Caco-2 (cell line): Measurements from ENCODE around the gene SEZ6L. TPM values are rescaled to one million over a fixed set of nuclear protein-coding genes. Genes with fewer than 3 reads are reported as not detected.

Experiments
- BruUV-seq: library from RNA; stranded (reverse); fragments of 400-500 nt; replicated peaks from 2 replicates; lab custom pipeline; 2021; lab: Mats Ljungman, UMichigan
- CTCF ChIA-PET: fragments of 300-600 bp; sonication (Branson Sonifier 250); formaldehyde crosslinking; loops from one replicate; lab custom pipeline; 2022; ENCODE audit warnings: antibody characterized with exemption; lab: Charles Lee
- POLR2A ChIA-PET: fragments of 300-600 bp; sonication (Branson Sonifier 250); formaldehyde crosslinking; loops from one replicate; lab custom pipeline; 2022; ENCODE audit warnings: antibody characterized with exemption; lab: Charles Lee
- DNase-seq, 2 experiments: peaks; one replicate each; pipeline versions ENCODE4 v3.0.0 to v3.0.0-alpha.2; 2020 to 2022
- H3K27me3 ChIP-seq: replicated peaks from 2 replicates; pipeline ENCODE4 v1.6.0; 2011; ENCODE audit warnings: low read length; ENCODE audit not compliant: control insufficient read depth, insufficient read depth
- H3K36me3 ChIP-seq: 2 replicates; pipeline ENCODE4 v1.5.1; 2011; ENCODE audit warnings: low read length; ENCODE audit not compliant: control insufficient read depth, insufficient read depth
- H3K4me1 ChIP-seq: fragments of 250-450 bp; sonication (Bioruptor Pico); 2 replicates; pipeline ENCODE4 v1.5.1; 2020; ENCODE audit warnings: mild to moderate bottlenecking
- H3K4me3 ChIP-seq: 2 replicates; pipeline ENCODE4 v1.5.1; 2011; ENCODE audit warnings: low read depth, mild to moderate bottlenecking, control low read depth, low read length
- H3K9me3 ChIP-seq: fragments of 250-450 bp; sonication (Bioruptor Pico); 2 replicates; pipeline ENCODE4 v1.5.1; 2020; ENCODE audit warnings: mild to moderate bottlenecking, moderate library complexity
- H3K27ac Mint-ChIP-seq: one replicate; pipeline ENCODE4 v1.8.0; 2022; ENCODE audit warnings: mixed read lengths; ENCODE audit not compliant: unreplicated experiment
- H3K27me3 Mint-ChIP-seq: one replicate; pipeline ENCODE4 v1.8.0; 2022; ENCODE audit warnings: mixed read lengths; ENCODE audit not compliant: insufficient read depth, unreplicated experiment
- H3K36me3 Mint-ChIP-seq: one replicate; pipeline ENCODE4 v1.8.0; 2022; ENCODE audit warnings: mild to moderate bottlenecking, mixed read lengths; ENCODE audit not compliant: insufficient read depth, unreplicated experiment
- H3K4me1 Mint-ChIP-seq: one replicate; pipeline ENCODE4 v1.8.0; 2022; ENCODE audit warnings: low read depth, mixed read lengths; ENCODE audit not compliant: unreplicated experiment
- H3K4me3 Mint-ChIP-seq: one replicate; pipeline ENCODE4 v1.8.0; 2022; ENCODE audit warnings: mild to moderate bottlenecking, moderate library complexity, mixed read lengths; ENCODE audit not compliant: unreplicated experiment
- H3K9me3 Mint-ChIP-seq: one replicate; pipeline ENCODE4 v1.8.0; 2022; ENCODE audit warnings: mixed read lengths; ENCODE audit not compliant: unreplicated experiment
- intact Hi-C: fragments of 100-400 bp; cut with micrococcal nuclease; formaldehyde crosslinking; loops from one replicate; pipeline ENCODE4 v1.10.0; 2022; ENCODE audit not compliant: unreplicated experiment
- total RNA-seq: library from RNA; stranded (reverse); gene quantifications from 2 replicates; pipeline ENCODE4 v1.2.3, GENCODE V29; 2022
- TF ChIP-seq, protein P1 (sequence below), 2 experiments: fragments of 200-600 bp in 1 of 2; IDR thresholded peaks; 1 replicate in 1 of 2; 2 replicates in 1 of 2; pipeline versions ENCODE4 v1.5.1 to v1.8.0; 2011 to 2022; ENCODE audit warnings: antibody characterized with exemption in 1 of 2, control low read depth in 1 of 2, inconsistent platforms in 1 of 2, low read depth in 1 of 2, low read length in 1 of 2, mild to moderate bottlenecking in 1 of 2, moderate library complexity in 1 of 2; ENCODE audit not compliant: insufficient read depth in 1 of 2, severe bottlenecking in 1 of 2, unreplicated experiment in 1 of 2

SEZ6L gene
- total RNA-seq, 1 experiment from 2014 or later, result not detected

DNA sequence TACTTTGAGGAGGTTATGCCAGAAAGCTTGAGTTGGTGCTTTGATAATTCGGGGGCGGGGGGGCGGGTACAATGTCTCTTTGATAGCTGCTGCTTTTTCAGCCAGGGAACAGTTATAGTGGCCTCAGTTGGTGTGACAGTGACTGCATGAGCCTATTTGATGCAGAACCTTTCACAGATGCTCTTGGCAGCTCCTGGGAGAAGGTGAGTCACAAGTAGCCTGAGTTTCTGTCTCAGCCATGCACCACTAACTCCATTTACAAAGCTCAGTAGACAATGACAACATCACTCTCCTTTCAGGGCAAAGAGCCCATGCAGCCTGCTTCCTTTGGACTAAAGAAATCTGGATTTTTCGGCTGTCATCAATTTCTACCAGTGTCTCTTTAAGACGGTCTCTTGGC, 42.1 kb upstream of the SEZ6L start:
- Histone ChIP-seq H3K4me3 (no peak overlapping the region), H3K4me1 (no peaks in the 10 kb centered on the region), H3K36me3 (no peaks in the 10 kb centered on the region), H3K27me3 (no peaks in the 10 kb centered on the region), H3K9me3 (no peaks in the 10 kb centered on the region)
- Mint-ChIP-seq H3K4me3 (no peak overlapping the region), H3K9me3 (no peaks in the 10 kb centered on the region), H3K27me3 (peaks cover 6% of the 10 kb centered on the region), H3K4me1 (no peaks in the 10 kb centered on the region), H3K36me3 (no peaks in the 10 kb centered on the region), H3K27ac (no peak overlapping the region)
- intact Hi-C loops, result no loop called here
- ChIA-PET CTCF (no interaction called here), POLR2A (no interaction called here)
- TF ChIP-seq, protein P1, sequence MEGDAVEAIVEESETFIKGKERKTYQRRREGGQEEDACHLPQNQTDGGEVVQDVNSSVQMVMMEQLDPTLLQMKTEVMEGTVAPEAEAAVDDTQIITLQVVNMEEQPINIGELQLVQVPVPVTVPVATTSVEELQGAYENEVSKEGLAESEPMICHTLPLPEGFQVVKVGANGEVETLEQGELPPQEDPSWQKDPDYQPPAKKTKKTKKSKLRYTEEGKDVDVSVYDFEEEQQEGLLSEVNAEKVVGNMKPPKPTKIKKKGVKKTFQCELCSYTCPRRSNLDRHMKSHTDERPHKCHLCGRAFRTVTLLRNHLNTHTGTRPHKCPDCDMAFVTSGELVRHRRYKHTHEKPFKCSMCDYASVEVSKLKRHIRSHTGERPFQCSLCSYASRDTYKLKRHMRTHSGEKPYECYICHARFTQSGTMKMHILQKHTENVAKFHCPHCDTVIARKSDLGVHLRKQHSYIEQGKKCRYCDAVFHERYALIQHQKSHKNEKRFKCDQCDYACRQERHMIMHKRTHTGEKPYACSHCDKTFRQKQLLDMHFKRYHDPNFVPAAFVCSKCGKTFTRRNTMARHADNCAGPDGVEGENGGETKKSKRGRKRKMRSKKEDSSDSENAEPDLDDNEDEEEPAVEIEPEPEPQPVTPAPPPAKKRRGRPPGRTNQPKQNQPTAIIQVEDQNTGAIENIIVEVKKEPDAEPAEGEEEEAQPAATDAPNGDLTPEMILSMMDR (IDR thresholded peaks at IDR 0.05; ENCODE audit: insufficient read depth in 1 of 2, low read depth in 1 of 2, low read length in 1 of 2, severe bottlenecking in 1 of 2, unreplicated experiment in 1 of 2), result no peak
- DNase-seq, result no peak
- no TSS peak for BruUV-seq

DNA sequence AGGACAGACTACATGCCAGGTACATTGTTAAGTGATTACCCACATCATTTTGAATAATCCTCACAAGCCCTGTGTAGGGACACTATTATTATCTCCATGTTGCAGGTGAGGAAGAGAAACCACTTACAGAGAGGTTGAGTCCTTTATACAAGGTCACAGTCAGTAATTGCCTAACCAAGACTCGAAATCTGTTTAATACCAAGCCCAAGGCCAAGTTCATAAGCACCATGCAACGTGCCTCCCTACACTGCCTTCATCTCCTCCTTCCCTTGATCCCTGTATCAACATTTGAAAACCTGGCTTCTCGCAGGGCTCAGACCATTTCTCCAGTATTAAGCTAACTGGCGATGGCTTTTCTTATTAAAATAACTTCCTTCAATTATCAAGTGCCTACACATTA, 41.7 kb upstream of the SEZ6L start:
- no peaks in the 10 kb centered on the region for H3K9me3 Mint-ChIP-seq
- Histone ChIP-seq H3K9me3 (no peaks in the 10 kb centered on the region), H3K27me3 (no peaks in the 10 kb centered on the region), H3K4me3 (no peak overlapping the region), H3K36me3 (no peaks in the 10 kb centered on the region), H3K4me1 (no peaks in the 10 kb centered on the region)
- no peak for DNase-seq
- intact Hi-C loops, result no loop called here
- H3K4me3 Mint-ChIP-seq, result no peak overlapping the region
- TF ChIP-seq, protein P1 (IDR thresholded peaks at IDR 0.05; ENCODE audit: insufficient read depth in 1 of 2, low read depth in 1 of 2, low read length in 1 of 2, severe bottlenecking in 1 of 2, unreplicated experiment in 1 of 2), result no peak
- peaks cover 6% of the 10 kb centered on the region for H3K27me3 Mint-ChIP-seq
- CTCF ChIA-PET, result no interaction called here
- H3K36me3 Mint-ChIP-seq, result no peaks in the 10 kb centered on the region
- BruUV-seq, result no TSS peak
- POLR2A ChIA-PET, result no interaction called here
- no peak overlapping the region for H3K27ac Mint-ChIP-seq
- no peaks in the 10 kb centered on the region for H3K4me1 Mint-ChIP-seq

DNA sequence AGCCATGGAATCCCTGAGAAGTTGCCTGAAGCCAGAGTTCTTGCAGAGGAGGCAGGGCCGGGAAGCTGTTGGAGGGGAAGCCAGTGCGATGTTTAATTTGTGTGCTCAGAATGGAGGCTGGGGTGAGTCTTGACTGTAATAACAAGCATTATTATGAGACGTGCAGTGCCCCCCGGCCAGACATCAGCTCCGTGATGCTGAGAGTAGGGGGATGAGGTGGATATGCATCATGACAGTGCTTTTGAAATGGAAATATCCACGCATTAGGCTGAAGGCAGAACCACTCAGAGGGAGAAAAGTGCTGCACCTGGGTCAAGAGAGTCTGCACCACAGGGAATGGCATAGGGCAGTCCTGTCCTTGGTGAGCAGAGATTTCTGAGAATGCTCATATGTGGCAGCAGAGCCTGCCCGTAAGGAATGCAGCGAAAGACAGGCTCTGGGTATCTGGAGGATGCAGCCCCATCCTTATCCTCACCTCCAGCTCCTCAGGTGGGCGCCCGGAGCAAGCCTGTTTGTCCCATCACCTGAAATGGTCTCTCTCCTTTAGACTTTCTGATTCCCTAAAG, 37.6 kb upstream of the SEZ6L start:
- ChIA-PET CTCF (no interaction called here), POLR2A (no interaction called here)
- no peak overlapping the region for H3K4me3 Mint-ChIP-seq
- intact Hi-C loops, result no loop called here
- no peaks in the 10 kb centered on the region for H3K36me3 ChIP-seq
- no peaks in the 10 kb centered on the region for H3K27me3 ChIP-seq
- H3K4me1 Mint-ChIP-seq, result no peaks in the 10 kb centered on the region
- no peaks in the 10 kb centered on the region for H3K36me3 Mint-ChIP-seq
- H3K4me1 ChIP-seq, result no peaks in the 10 kb centered on the region
- peaks cover 3% of the 10 kb centered on the region for H3K27me3 Mint-ChIP-seq
- H3K9me3 Mint-ChIP-seq, result no peaks in the 10 kb centered on the region
- no peak overlapping the region for H3K27ac Mint-ChIP-seq
- BruUV-seq, result no TSS peak
- no peak for DNase-seq
- H3K4me3 ChIP-seq, result no peak overlapping the region
- TF ChIP-seq, protein P1 (IDR thresholded peaks at IDR 0.05; ENCODE audit: insufficient read depth in 1 of 2, low read depth in 1 of 2, low read length in 1 of 2, severe bottlenecking in 1 of 2, unreplicated experiment in 1 of 2), result no peak
- H3K9me3 ChIP-seq, result no peaks in the 10 kb centered on the region
